ENCODE data around the gene PPP6R2.
"Not testable (repeated sequence)": the region's sequence is repeated elsewhere in the genome, so short reads cannot be mapped to it uniquely, and the experiment has no call there.

Gene PPP6R2

DNA sequence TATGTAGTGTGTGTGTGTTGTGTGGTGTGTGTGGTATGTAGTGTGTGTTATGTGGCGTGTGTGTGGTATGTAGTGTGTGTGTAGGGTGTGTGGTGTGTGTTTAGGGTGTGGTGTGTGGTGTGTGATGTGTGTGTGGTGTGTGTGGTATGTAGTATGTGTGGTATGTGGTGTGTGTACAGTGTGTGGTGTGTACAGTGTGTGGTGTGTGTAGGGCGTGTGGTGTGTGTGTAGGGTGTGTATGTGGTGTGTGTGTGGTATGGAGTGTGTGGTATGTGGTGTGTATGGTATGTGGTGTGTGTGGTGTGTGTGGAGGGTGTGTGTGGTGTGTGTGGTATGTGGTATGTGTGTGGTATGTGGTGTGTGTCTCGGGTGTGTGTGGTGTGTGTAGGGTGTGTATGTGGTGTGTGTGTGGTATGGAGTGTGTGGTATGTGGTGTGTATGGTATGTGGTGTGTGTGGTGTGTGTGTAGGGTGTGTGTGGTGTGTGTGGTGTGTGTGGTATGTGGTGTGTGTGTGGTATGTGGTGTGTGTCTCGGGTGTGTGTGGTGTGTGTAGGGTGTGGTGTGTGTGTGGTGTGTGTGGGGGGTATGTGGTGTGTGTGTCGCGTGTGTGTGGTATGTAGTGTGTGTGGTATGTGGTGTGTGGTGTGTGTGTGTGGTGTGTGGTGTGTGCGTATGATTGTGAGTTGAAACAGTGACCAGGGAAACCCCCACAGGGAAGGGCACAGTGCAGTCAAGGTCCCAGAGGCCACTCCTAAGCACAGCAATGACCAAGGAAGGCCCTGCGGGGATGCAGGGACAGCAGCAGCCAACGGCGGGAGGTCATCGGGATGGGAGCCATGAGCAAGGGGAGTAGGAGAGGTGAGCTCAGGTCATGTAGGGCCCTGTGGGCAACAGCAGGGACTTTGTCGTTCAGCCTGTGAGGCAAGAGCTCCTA is 2.9 kb upstream of the PPP6R2 start:
- DNase-seq (ENCODE audit: low read depth in 2 of 2), result no peak

DNA sequence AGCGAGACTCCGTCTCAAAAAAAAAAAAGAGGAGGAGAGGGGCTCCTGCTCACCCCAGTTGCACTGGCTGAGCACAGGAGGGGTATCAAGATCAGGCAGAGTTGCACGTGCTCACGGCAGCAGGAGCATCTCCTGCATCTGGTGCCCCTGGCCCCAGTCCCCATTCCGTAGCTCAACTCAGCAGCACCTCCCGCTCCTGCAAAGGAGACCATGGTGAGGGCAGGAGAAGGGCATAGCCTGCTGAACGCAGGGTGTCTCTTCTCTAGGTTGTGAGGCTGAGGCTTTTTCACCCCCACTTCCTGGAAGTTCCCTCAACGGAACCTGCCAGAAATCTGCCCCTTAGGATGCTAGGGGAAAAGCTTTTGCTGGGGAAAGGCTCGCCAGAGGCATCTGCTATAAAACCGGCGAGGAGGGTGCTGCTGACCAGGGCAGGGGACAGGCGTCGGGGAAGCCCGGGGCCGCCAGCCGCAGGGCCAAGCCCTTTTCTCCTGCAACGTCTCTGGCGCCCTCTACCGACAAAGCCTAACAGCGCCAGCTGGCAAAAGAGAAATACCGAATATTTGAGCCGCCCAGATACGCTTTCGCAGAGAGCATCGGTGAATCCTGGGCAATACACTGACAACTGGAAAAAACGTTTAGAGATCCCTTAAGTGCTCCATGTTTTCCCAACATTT is 1.0 kb upstream of the PPP6R2 start:
- DNase-seq (ENCODE audit: low read depth in 2 of 2), result peak; percentile 74 to 76

DNA sequence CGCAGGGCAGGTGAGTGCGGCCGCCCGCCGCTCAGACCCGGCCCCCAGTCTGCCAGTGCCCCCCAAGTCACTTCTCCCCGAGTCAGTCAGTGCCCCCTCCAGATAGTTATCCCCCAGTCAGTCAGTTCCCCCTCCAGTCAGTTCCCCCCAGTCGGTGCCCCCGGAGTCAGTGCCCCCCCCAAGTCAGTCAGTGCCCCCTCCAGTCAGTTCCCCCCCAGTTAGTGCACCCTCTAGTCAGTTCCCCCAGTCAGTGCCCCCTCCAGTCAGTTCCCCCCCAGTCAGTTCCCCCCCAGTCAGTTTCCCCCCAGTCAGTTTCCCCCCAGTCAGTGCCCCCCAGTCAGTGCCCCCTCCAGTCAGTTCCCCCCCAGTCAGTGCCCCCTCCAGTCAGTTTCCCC is 411 bp downstream of the PPP6R2 start:
- no peak for DNase-seq (ENCODE audit: low read depth in 2 of 2)

DNA sequence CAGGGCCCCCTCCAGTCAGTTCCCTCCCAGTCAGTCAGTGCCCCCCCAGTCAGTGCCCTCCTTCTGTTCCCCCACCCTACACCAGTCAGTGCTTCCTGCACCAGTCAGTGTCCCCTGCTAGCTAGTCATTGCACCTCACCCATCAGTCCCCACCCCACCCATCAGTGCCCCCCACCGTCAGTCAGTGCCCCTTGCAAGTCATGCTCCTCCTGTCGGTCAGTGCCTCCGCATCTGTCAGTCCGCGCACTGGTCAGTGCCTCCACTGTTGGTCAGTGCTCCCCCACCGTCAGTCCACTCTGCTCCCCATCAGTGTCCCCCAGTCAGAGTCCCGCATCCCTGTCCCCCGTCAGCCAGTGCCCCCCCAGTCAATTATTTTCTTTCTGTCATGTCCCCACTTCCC is 3.3 kb downstream of the PPP6R2 start:
- DNase-seq (ENCODE audit: low read depth in 2 of 2), result no peak

DNA sequence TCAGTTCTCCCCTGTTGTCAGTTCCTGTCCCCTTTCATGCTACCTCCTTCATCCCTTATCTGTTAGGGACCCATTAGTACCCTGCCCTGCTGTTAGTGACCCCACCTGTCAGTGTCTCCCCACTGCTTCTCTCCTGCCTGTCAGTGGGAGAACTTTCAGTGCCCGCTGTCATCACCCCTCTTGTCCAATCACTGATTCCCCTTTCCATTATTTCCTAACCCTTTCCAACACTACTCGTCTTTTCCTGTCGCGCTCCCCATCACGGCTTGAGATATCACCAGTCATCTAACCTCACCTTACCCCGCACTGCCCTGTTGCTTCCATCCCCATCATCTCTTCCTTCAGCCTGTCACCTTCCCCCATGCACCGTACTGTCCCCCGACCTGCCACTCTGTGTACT is 4.0 kb downstream of the PPP6R2 start:
- no peak for DNase-seq (ENCODE audit: low read depth in 2 of 2)

DNA sequence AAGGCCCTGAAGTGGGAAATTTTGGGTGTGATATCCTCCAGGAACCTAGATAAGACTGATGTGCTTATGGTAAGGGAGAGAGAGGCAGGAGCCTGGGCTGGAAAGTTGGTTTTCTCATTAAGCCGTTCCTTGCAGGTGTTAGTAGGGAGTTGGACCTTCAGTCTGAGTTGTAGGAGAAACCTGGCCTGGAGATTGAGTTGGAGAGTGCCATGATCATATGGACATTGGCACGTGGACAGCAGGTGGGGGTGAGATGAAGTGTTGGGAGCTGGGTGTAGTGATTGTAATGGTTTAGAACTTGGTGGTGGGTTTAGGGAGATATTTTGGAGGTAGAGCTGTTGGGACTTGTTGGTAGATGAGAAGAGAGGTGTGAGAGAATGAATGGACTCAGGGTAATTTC is 4.9 kb downstream of the PPP6R2 start:
- DNase-seq (ENCODE audit: low read depth in 2 of 2), result no peak

DNA sequence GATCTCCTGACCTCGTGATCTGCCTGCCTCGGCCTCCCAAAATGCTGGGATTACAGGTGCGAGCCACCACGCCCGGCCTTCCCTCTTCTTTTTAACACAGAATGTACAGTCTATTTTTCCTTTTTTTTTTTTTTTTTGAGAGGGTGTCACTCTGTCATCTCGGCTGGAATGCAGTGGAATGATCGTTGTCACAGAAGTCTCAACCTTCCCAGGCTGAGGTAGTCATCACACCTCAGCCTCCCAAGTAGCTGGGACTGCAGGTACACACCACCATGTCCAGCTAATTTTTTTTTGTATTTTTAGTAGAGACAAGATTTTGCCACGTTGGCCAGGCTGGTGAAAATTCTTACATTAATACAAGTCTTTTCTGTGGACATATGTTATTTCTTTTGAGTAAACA is 13.1 kb downstream of the PPP6R2 start:
- no peak for DNase-seq (ENCODE audit: low read depth in 2 of 2)

DNA sequence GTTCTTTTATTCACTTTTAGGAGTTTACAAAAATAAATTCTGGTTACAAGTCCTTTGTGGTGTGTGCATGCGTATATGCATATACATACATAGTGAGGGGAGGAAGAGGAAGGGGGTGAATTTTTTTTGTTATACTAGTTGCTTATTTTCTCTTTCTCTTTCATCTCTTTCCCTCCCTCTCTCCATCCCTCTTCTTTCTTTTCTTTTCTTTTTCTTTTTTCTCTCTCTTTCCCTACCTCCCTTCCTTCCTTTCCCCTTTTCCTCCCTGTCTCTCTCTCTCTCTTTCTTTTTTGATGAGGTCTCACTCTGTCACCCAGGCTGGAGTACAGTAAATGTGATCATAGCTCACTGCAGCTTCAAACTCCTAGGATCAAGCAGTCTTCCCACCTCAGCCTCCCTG is 14.1 kb downstream of the PPP6R2 start:
- DNase-seq (ENCODE audit: low read depth in 2 of 2), result no peak

DNA sequence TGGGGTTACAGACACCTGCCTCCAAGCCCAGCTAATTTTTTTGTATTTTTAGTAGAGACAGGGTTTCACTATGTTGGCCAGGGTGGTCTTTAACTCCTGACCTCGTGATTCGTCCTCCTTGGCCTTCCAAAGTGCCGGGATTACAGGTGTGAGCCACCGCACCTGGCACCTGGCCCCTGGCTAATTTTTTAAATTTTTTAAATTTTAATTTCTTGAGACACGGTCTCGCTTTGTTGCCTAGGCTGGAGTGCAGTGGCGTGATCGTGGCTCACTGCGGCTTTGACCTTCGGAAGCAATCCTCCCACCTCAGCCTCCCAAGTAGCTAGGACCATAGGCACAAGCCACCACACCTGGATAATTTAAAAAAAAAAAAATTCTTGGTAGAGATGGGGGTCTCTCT is 14.6 kb downstream of the PPP6R2 start:
- no peak for DNase-seq (ENCODE audit: low read depth in 2 of 2)

DNA sequence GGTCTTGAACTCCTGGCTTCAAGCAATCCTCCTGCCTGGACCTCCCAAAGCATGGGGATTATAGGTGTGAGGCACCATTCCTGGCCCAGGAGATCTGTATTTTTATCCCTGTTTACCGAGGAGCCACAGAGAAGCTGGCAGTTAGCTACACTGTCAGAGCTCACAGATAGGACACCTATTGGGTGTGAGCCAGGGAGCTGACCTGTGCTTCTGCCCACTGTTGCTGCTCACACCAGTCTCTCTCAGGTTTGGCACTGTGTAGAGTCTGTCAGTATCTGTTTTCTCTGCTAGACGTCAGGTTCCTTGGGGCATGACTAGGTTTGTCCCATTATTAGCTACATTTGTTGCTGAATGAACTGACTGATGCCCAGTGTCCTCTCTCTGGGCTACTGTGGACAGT is 17.5 kb downstream of the PPP6R2 start:
- DNase-seq (ENCODE audit: low read depth in 2 of 2), result no peak

DNA sequence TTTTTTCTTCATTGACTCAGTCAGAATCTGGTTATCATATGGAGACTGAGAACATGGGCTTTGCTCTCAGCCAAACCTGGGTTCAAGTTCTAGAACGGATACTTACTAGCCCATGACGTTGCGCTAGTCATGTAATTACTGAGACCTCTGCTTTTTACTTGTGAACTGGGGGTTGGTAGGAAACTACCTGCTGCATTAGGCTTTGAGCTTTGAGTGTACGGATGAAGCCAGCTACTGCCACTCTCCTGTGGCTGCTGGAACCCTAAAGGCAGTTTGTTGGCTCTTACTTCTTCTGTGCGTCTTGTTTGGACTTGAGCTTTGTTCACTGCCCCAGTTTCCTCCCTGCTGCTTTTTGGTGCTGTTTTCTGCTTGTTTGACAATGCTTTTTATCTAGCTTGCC is 18.1 kb downstream of the PPP6R2 start:
- no peak for DNase-seq (ENCODE audit: low read depth in 2 of 2)

DNA sequence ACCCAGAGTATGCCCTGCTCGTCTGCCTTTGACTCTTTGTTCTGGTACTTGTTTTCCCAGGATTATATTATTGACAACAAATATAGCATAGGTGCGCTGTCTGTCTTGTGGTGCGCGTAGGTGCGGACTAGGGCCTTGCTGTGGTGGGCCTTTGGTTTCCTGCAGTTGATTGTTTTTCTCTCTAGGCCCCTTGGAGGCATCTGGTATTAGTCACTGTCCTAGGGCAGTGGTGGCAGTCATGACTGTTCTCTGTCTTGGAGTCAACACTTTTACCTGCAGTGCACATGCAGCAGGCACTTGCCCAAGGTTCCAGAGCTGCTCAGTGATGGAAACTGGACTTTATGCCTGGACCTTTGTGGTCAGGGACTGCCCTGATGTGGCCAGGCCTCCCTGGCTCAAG is 18.6 kb downstream of the PPP6R2 start:
- no peak for DNase-seq (ENCODE audit: low read depth in 2 of 2)

DNA sequence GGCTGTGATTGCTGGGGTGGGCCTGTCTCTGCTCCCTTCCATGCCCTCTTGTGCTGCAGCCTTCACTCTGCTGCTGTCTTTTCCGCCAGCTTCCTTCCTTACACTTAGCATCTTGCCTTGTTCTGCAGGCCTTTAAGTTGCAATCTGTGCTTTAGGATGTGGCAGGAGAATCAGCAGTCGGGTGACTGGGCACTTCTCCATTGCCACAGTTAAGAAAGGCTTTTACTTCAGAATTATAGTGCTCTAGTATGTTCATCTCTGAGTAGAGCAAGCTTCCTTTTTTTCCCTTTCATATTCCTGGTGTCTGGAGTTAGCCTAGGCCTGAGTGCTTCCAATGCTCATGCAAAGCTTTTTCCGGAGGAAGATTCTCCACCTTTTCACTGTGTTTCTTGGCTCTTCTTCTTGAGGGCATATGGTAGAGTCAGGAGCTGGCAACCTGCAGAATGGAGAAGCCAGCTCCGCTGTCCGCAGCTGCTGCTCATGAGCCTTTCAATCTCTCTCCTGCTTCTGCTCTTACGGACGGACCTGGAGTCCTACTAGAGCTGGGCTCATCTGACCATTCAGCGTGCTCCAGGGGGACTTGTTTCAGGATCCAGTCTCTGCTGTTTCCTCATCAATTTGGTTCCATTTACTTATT is 20.2 kb downstream of the PPP6R2 start:
- no peak for DNase-seq (ENCODE audit: low read depth in 2 of 2)

DNA sequence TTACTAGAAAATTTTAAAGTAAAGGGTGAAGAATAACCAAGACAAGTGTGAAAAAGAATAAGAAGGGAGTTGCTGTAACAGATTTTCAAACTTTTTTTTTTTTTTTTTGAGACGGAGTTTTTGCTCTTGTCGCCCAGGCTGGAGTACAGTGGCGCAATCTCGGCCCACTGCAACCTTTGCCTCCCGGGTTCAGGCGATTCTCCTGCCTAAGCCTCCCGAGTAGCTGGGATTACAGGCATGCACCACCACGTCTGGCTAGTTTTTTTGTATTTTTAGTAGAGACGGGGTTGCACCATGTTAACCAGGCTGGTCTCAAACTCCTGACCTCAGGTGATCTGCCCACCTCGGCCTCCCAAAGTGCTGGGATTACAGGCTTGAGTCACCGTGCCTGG is 20.7 kb downstream of the PPP6R2 start:
- DNase-seq (ENCODE audit: low read depth in 2 of 2), result not testable (repeated sequence)

DNA sequence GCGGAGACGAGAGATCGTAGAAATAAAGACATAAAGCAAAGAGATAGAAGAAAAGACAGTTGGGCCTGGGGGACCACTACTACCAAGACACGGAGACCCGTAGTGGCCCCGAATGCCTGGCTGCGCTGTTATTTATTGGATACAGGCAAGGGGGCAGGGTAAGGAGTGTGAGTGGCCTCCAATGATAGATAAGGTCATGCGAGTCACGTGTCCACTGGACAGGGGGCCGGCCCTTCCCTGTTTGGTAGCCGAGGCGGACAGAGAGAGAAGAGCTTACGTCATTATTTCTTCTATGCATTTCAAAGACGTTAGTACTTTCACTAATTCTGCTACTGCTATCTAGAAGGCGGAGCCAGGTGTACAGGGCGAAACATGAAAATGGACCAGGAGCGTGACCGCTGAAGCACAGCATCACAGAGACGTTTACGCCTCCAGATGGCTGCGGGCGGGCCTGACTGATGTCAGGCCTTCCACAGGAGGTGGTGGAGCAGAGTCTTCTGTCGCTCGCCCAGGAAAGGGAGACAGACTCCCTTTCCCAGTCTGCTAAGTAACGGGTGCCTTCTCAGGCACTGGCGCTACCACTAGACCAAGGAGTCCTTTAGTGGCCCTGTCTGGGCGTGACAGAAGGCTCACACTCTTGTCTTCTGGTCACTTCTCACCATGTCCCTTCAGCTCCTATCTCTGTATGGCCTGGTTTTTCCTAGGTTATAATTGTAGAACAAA is 24.8 kb downstream of the PPP6R2 start:
- no peak for DNase-seq (ENCODE audit: low read depth in 2 of 2)

DNA sequence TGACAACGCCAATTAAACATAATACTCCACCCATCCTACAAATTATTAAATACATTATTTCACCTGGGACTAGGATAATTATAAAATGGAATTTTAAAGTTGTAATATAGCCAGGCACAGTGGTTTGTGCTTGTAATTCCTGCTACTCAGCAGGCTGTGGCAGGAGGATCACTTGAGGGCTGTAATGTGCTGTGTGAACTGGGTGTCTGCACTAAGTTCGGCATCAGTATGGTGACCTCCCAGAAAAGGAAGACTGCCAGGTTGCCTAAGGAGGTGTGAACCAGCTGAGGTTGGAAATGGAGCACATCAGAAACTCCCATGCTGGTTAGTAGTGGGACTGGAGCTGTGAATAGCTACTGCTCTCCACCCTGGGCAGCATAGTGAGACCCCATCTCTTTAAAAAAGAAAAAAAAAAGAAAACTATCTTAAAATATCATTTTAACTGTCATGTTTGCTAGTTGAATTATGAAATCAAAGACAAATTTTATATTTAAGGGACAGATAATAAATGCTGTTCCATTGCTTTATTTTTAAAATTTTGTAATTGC is 28.0 kb downstream of the PPP6R2 start:
- no peak for DNase-seq (ENCODE audit: low read depth in 2 of 2)

DNA sequence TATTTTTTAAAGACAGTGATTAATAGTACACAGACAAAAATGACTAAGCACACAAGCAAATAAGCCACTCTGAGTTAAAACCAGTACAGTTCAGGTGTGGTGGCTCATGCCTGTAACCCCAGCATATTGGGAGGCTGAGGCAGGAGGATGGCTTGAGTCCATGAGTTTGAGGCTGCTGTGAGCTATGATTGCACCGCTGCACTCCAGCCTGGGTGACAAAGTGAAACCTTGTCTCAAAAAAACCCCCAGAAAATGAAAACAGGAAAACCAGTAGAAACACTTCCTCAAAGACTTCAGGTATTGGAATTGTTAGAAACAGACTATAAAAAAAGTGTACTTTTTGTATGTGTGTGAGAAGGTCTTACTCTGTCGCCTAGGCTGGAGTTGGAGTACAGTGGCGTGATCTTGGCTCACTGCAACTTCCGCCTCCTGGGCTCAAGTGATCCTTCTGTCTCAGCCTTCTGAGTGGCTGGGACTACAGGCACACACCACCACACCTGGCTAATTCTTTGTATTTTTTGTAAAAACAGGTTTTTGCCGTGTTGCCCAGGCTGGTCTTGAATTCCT is 33.0 kb downstream of the PPP6R2 start:
- DNase-seq (ENCODE audit: low read depth in 2 of 2), result no peak

DNA sequence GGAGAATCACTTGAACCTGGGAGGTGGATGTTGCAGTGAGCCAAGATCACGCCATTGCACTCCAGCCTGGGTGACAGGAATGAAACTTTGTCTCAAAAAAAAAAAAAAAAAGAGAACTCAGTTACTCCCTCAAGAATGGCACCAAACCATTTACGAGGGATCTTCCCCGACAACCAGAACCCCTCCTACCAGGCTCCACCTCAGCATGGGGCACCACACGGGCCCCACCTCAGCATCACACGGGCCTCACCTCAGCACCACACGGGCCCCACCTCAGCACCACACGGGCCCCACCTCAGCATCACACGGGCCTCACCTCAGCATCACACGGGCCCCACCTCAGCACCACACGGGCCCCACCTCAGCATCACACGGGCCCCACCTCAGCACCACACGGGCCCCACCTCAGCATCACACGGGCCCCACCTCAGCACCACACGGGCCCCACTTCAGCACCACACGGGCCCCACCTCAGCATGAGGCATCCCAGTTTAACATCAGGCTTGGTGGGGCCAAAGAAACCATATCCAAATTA is 38.0 kb downstream of the PPP6R2 start:
- DNase-seq (ENCODE audit: low read depth in 2 of 2), result not testable (repeated sequence)

DNA sequence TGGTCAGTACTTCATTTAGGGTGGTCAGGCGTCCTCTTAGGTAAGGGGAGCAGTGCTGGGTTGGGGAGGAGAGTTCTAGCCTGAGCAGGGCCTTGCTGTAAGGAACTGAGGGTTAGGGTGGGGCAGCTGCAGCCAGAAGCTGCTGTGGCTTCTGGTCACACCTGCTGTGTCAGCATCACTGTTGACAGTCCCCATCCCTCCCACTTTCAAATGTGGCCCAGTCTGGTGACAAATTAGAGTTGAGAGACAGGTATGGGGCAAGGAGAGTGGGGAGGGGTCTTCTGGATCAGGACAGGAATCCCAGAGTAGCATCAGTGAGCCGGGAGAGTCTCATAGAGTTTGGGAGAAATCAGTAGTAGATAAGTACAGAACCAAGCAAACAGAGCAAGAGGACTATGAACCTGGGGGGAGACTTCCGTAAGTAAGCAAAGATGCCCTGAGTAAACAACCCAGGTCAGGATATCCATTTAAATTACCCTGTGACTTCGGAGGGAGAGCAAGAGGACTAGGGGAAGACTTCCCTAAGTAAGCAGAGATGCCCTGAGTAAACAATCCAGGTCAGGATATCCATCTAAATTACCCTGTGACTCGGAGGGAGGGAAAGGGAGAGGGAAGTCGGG is 53.7 kb downstream of the PPP6R2 start:
- no peak for DNase-seq (ENCODE audit: low read depth in 2 of 2)

DNA sequence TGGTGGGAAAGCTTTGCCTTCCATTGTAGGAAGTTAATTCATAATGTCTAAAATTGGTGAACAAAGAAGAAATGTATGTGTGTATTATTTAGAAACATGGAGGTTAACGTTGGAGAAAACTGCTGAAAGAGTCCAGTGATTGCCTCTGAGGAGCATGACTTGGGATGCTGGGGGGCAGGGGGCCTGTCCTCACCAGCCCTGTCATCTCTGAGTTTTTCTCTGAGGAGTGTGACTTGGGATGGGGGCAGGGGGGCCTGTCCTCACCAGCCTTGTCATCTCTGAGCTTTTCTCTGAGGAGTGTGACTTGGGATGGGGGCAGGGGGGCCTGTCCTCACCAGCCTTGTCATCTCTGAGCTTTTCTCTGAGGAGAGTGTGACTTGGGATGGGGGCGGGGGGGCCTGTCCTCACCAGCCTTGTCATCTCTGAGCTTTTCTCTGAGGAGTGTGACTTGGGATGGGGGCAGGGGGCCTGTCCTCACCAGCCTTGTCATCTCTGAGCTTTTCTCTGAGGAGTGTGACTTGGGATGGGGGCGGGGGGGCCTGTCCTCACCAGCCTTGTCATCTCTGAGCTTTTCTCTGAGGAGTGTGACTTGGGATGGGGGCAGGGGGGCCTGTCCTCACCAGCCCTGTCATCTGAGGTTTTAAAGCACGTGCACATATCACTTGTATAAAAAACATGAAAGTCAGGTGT is 54.4 kb downstream of the PPP6R2 start:
- DNase-seq (ENCODE audit: low read depth in 2 of 2), result not testable (repeated sequence)
